ENCODE results near the gene DBH. TPM values are rescaled to one million over a fixed set of nuclear protein-coding genes. Genes with fewer than 3 reads are reported as not detected.

DBH gene
- total RNA-seq, 2 donors from 2014 or later = not detected

DNA sequence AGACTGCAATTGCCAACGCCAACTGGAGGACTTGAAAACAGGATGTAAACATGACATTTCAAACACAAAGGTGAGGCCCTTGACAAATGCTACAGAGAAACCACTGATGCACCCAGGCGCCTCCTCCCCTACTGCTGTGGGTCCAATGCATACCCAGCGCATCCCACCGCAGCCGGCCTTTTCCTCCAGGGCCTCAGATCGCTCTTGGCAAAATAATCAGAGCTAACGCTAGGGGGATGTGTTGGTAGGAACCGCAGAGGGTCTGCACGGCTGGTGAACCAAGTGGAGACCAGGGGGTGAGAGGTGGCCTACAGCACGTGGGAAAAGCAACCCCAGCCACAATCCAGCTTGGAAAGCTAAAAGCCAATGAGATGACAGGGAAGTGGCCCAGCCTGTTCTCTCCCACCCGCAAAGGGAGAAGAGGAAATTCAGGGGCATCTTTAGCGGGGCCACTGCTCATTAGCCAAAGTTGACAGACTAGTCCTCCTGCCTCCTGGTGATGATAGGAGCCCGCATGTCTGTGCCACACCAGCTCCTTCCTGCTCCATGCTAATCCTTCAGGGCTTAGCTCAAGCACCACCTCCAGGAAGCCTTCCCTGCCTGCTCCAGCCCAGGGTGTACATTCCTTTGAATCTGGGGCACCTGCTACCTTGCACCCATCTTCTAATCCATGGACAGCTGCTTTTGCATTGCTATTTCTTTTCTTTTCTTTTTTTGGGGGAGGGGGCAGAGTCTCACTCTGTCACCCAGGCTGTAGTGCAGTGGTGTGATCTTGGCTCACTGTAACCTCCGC, 32.8 kb upstream of the DBH start:
- DNase-seq (ENCODE audit: low spot score) = no peak
- intact Hi-C loops (cut with DNase I) = loop anchor here (10.0 kb wide), 2 partner anchors 81 to 121 kb away; no protein-coding TSS in a partner anchor

DNA sequence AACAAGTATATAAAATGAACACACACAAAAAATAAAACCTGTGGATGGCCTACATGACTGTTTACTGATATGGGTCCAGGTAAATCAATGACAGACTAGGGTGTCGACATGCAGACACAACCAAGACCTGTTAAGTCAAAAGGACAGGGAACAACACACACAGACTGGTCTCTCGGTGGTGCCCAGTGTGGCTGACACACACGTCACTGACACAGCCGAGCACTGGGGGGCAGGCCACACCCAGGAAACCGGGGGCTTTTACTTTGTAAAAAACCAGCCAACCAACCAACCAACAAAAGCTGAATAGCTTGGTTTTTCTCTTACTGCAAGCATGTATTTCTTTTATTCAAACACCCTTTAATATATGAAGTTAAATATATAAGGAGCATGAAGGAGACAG, 31.9 kb upstream of the DBH start:
- intact Hi-C loops (cut with DNase I) = loop anchor here (10.0 kb wide), 2 partner anchors 81 to 121 kb away; no protein-coding TSS in a partner anchor
- DNase-seq (ENCODE audit: low spot score) = no peak

DNA sequence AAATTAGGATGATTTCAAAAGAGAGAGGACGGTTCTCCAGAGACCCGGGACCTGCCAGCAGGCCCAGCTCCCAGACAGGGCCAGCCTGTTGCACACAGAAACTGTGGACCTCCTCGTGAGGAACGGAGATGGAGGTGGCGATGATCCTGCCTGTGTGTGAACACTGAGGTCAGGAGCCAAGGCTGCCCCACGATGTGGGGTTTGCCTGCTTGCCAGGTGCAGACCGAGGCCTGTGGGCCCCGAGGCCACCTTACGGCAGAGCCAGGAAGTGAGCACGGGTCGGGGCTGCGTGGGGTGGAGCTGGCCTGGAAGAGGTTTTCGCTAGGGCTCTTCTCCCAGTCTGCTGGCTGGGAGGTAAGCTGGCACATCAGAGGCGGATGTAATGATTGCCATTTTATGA, 31.3 kb upstream of the DBH start:
- intact Hi-C loops (cut with DNase I) = loop anchor here (10.0 kb wide), 2 partner anchors 80 to 120 kb away; no protein-coding TSS in a partner anchor
- DNase-seq (ENCODE audit: low spot score) = no peak

DNA sequence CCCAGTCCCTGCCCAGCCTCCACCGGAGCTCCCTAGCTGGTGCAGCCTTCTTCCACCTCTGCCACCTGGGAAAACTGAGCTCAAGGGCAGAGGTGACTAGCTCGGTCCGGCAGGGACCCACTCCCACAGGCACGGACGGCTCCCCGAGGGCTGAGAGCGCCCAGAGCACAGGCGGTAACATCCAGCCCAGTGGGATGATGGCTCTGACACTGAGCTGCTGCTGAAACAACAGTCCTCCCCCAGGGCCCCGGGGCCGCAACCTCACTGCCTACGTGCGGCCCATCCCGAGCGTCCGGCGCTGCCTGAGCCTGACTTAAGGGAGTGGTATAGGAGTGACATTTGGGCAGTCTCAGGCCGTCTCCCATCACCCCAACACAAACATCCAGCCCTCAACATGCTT, 30.7 kb upstream of the DBH start:
- no peak for DNase-seq (ENCODE audit: low spot score)
- intact Hi-C loops (cut with DNase I) = loop anchor here (10.0 kb wide), 2 partner anchors 79 to 119 kb away; no protein-coding TSS in a partner anchor

DNA sequence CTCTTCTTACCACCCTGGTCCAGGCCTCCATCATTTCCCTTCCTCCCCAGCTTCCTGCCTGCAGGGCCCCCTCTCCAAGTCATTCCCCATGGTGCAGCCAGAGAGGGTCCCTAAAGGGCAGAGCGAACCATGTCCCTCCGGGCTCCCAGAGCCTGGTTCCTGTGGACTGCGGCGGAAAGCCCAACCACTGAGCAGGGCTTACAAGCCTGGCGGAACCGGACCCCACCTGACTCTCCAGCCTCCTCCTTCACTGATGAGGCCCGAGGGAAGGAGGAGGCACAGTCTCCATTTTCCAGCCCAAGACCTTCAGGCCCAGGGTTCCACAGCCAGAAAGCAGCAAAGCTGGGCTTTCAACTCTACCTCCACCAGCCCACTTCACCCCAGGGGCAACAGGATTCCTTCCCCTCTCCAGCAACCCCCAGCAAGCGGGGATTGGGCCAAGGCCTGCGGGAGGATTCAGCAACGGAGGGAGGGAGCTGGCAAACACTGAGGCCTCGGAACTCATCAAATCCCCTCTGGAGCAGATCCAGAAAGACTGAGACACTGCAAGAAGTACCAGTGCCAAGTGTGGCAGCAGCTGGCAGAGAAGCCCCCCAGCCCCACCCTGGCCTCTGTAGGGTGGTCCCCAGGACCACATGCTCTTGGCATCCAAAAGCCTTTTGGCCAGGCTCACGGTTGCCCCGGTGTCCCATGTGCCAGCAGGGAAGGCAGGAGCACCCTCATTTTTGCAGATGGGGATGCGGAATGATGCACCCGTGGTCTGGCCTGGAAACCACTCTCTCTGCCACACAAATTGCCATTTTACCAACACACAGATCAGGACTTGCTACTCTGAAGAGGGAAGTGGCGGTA, 30.1 kb upstream of the DBH start:
- no peak for DNase-seq (ENCODE audit: low spot score)
- intact Hi-C loops (cut with DNase I) = loop anchor here (10.0 kb wide), 2 partner anchors 79 to 119 kb away; no protein-coding TSS in a partner anchor

DNA sequence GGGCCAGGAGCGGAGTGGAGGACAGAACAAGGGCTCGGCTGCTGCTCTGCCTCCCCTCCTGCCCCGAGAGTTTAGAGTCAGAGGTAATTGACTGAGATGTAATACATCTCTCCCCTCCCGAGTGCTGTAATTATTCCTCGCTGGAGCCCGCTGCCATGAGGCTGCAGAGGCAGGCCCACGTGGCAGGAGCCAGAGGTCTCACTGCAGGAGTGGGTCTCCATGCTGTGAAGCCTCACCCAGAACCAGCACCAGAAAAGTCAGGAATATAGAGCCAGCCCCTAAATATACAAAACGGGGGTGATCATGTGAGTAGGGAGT, 29.5 kb upstream of the DBH start:
- intact Hi-C loops (cut with DNase I) = loop anchor here (10.0 kb wide), 2 partner anchors 78 to 118 kb away; no protein-coding TSS in a partner anchor
- DNase-seq (ENCODE audit: low spot score) = no peak

DNA sequence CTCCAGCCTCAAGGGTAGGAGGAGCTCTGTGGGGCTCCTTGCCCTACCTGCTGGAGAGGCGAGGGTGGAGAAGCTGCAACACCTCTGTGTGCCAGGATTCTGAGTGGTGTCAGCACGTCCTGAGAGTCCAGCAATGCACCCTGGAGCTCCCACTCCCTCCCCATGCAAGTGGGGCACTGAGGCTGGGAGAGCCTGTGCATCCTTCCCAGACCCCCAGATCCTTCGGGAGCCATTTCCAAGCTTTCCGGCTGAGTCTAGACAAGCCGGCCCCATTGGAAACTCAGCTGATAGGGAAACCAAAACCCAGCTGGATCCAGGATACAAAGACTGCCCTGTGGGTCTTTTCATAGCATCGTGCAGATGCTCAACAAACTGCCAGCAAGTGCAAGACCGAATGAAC, 28.8 kb upstream of the DBH start:
- no peak for DNase-seq (ENCODE audit: low spot score)
- intact Hi-C loops (cut with DNase I) = loop anchor here (10.0 kb wide), 2 partner anchors 77 to 117 kb away; no protein-coding TSS in a partner anchor

DNA sequence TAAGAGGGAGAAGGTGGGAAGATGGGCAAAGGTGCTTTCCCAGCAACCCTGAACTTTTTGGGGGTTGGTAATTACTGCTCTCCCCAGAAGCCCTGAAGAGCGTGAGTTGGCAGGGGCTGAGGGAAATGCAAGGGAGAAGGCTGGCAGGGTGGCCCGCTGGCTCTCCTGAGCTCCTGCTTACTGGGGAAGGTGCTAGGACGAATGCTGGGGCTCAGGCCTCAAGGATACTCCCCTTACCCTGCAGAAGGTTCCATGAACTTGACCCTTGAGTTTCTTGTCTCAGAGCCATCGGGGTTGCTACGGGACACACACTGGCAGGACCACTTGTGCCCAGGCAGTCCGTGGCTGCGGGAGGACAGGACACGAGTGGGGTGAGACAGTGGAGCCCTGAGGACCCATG, 28.2 kb upstream of the DBH start:
- intact Hi-C loops (cut with DNase I) = loop anchor here (10.0 kb wide), 2 partner anchors 77 to 117 kb away; no protein-coding TSS in a partner anchor
- DNase-seq (ENCODE audit: low spot score) = no peak

DNA sequence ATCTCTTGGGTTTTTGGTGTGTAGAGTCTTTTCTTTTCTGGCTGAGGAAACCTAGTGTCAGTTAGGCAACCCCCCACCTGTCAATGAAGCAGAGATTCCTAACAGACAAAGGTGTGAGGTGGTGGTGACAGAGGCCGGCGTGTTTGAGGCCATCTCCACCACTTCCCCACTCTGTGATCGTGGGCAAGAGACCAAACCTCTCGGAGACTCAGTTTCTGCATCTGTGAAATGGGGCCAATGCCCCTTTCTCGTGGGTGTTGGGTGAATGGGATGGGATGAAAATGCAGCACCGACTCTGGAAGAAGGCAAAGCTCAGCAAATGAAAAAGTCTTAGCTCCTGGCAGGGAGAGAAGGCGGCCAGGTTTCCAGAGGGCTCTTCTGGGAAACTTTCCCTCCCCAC, 27.8 kb upstream of the DBH start:
- intact Hi-C loops (cut with DNase I) = loop anchor here (10.0 kb wide), 2 partner anchors 76 to 116 kb away; no protein-coding TSS in a partner anchor
- DNase-seq (ENCODE audit: low spot score) = no peak

DNA sequence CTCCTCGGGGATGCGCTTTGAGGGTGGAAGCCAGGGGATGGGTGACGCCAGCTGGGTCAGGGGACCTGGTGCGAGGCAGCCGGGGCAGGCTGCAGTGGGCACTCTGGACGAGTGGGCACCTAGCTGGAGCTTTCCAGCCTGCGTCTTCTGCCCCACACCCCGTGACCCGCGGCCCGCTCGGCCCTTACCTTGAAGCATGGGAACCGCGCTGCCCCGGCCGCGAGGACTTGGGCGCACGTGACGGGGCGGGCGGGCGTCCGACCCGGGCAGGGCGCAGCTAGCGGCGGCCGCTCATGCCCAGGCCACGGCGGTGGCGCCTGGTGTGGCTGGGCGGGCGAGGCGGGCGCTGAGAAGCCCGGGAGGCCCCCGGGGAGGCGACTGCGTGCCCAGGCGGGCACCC, 27.3 kb upstream of the DBH start:
- intact Hi-C loops (cut with DNase I) = loop anchor here (10.0 kb wide), 2 partner anchors 76 to 116 kb away; no protein-coding TSS in a partner anchor
- DNase-seq (ENCODE audit: low spot score) = no peak

DNA sequence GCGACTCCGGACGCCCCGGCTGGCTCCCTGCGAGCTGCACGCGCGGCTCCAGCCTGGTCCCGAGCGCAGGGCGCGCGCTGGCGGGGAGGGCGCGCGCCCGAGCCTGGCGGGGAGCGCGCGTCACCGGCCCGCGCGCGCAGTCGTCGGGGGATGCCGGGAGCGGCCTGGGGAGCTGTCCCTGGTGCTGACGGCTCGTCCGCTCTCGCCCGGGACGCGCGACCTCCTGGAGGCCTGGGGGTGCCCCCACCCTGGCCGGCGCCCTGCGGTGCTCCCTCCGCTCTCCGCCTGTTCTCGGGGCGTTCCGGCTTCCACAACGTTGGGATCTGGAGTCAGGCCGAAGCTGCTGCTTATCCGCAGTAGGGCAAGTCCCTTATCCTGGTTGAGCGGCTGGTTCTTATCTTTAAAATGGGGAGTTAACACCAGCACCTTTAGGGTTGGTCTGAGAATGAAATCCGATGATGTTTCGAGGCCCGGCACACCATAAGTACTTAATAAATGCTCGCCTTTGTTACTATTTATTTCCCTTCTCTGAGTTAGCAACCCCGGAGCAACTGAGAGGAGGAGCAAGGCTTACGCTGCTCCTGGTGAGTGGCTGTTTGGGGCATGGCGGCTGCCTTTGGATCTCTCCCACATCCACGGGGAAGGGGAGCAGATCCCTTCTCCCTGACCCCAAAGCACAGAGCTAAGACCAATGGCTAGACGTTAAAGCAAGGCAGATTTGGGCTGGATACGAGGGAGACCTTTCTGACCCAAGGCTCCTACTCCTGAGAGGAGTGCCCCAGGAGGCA, 26.7 kb upstream of the DBH start, which contains the start of gene FAM163B:
FAM163B (minus strand) TSS at position 79 of the 788 bp plus-strand sequence. CDS start 29,166 bp downstream, outside the sequence.
- intact Hi-C loops (cut with DNase I) = loop anchor here (5.0 to 10.0 kb wide), 3 partner anchors 75 to 1402 kb away; no protein-coding TSS in a partner anchor
- DNase-seq (ENCODE audit: low spot score) = no peak

DNA sequence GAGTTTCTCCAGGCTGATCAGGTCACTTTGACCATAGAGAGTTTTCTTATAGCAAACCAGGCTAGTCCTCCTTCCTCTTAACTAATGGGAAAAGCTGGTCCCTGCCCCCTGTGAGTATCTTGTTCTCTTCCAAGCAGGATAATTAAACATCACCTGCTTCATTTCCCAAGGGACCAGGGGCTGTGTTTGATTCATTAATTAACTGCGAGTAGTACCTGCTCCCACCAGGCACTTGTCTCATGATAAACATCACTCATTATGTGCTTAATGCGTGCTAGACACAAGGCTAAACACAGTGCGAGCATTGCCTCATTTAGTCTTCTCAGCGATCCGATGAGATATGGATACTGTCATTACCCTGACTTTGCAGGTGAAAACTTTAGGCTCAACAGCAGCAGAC, 25.3 kb upstream of the DBH start:
- intact Hi-C loops (cut with DNase I) = loop anchor here in 1 of 2 donors (5.0 kb wide), 1 partner anchor 1404 kb away; no protein-coding TSS in a partner anchor
- DNase-seq (ENCODE audit: low spot score) = no peak

DNA sequence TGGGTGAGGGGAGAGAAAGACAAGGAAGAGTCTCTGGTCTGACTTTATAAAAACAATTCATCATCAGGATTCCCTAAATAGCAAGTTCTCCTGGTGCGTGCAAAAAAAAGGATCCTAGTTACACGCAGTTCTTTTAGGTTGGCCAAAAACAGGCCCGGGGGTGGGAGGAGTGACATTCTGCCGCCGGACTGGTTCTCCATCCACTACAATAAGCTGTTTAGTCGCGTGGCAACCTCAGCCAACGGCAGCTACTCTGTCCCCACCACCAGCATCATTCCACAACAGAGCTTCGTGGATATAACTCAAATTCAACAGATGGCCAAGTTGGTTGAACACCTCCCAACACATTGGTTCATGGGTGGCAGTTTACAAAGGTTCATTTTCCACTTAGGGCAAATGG, 24.1 kb upstream of the DBH start:
- no peak for DNase-seq (ENCODE audit: low spot score)
- intact Hi-C loops (cut with DNase I) = loop anchor here in 1 of 2 donors (5.0 kb wide), 1 partner anchor 1405 kb away; no protein-coding TSS in a partner anchor

DNA sequence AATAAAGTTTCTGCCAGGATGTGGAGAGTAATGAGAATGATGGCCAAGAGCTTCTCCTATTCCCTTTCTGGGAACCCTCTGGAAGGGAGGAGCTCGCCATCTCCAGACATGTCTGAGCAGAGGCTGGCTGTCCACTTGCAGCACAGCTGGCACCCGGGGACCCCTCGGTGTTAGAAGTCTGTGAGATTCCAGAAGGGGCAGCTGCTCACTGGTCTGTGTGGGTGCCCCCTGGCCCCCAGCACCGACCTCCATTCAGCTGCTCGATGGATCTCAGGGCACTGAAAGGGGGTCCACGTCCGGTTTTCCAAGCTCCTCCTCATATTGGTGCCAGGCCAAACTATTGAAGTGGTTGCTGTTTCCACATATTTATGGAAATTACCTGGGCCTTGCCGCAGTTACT, 23.3 kb upstream of the DBH start:
- DNase-seq (ENCODE audit: low spot score) = no peak
- intact Hi-C loops (cut with DNase I) = loop anchor here in 1 of 2 donors (5.0 kb wide), 1 partner anchor 1406 kb away; no protein-coding TSS in a partner anchor

DNA sequence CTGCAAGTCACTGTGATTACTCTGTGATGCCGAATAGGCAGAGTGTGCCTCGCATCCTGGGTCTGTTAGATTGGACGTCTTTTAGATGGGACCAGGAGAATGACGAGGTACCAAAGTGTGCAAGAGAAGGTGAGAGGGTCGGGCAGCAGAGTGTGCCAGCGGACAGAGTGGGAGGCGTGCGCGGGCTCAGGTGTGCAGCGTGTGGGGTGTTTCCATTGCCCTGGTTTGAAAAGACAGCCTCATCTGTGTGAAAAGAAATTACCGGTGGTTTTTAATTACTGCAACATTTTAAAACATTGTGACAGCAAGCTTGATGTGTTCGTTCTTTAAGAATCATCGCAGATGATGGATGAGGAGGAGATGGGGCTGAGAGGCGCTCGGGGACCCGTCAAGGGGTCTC, 22.7 kb upstream of the DBH start:
- intact Hi-C loops (cut with DNase I) = loop anchor here in 1 of 2 donors (5.0 kb wide), 1 partner anchor 1406 kb away; no protein-coding TSS in a partner anchor
- DNase-seq (ENCODE audit: low spot score) = no peak

DNA sequence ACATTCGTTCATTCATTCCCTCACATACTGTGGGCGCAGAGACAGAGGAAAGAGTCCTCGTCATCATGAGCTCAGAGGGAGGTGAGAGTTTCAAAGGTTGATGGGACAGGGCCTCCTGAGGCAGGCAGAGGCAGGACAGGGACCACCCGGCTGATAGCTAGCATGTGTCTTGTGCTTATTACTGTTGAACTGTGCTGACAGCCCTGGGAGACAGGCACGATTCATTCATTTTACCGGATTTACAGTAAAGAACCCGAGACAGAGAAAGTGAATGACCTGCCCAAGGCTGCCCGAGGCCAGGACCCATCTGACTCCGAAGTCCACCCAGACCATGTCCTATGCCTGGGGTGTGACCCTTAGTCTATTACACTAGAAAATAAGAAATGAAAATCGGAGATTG, 22.1 kb upstream of the DBH start:
- intact Hi-C loops (cut with DNase I) = loop anchor here in 1 of 2 donors (5.0 kb wide), 1 partner anchor 1407 kb away; no protein-coding TSS in a partner anchor
- no peak for DNase-seq (ENCODE audit: low spot score)

DNA sequence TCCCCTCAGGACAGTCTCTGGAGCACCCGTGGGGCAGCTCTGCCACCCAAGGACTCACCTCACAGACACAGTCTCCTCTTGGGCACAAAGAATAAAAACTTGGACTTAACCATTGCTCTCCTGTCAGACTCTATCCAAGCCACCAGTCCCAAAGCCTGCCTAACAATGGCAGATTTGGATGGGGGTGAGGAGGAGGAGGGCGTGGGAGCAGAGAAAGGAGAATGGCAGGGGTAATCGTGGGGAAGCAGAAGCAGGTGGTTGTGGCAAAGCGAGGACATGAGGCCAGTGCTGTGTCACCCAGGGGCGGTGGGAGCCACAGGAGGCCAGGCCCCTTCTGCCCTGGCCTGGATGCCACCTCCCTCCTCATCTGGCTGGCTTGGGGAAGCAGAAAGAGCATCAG, 21.5 kb upstream of the DBH start:
- intact Hi-C loops (cut with DNase I) = loop anchor here in 1 of 2 donors (5.0 kb wide), 1 partner anchor 1407 kb away; no protein-coding TSS in a partner anchor
- no peak for DNase-seq (ENCODE audit: low spot score)

DNA sequence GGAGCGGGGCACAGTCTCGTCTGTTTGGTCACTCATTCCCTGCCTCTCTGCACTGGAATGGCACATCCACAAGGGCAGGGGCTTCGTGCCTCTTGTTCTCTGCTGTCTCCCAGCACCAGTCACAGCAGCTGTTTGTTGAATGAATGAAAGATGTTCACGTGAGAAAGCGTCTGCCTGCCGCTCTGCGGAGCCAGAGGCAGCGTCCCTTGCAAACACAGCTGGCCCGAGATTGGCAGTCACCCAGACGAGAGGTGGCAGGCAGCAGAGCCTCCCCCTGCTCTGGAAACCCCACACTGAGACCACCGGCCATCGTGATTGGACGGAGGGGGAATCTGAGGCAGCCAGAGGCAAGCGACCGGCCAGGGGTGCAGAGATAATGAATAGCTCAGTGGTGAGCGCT, 21.0 kb upstream of the DBH start:
- DNase-seq (ENCODE audit: low spot score) = no peak
- intact Hi-C loops (cut with DNase I) = no loop called here

Measured in posterior vena cava (tissue), 2 donors.